ENCODE data around the gene SSX7.
"Not testable (repeated sequence)": the region's sequence is repeated elsewhere in the genome, so short reads cannot be mapped to it uniquely, and the experiment has no call there.

SSX7 gene

GRCh38 chrX:52654800-52655199 lies at the start of gene SSX7:
Gene SSX7, minus strand, starts transcription at chrX:52654900. Its CDS starts 1,428 bp downstream, at chrX:52653472.
- DNase-seq = not testable (repeated sequence)

- DNase-seq = not testable (repeated sequence)
These were observed 37.3 kb upstream of the SSX7 start for GRCh38 chrX:52692034-52692433.

- not testable (repeated sequence) for DNase-seq
These were observed 7.5 kb upstream of the SSX7 start for GRCh38 chrX:52662218-52662617.

- DNase-seq = not testable (repeated sequence)
These were observed 775 bp upstream of the SSX7 start for GRCh38 chrX:52655475-52655874.

GRCh38 chrX:52650676-52651075 lies 4.0 kb downstream of the SSX7 start:
- not testable (repeated sequence) for DNase-seq

- DNase-seq = not testable (repeated sequence)
These were observed 5.7 kb downstream of the SSX7 start for GRCh38 chrX:52648956-52649355.

GRCh38 chrX:52628483-52628882 lies 26.2 kb downstream of the SSX7 start:
- not testable (repeated sequence) for DNase-seq

- not testable (repeated sequence) for DNase-seq
These were observed 34.0 kb downstream of the SSX7 start for GRCh38 chrX:52620661-52621060.

GRCh38 chrX:52608961-52609360 lies 45.7 kb downstream of the SSX7 start:
- no peak for DNase-seq

GRCh38 chrX:52603151-52603550 lies 51.5 kb downstream of the SSX7 start:
- not testable (repeated sequence) for DNase-seq

GRCh38 chrX:52598886-52599285 lies 55.8 kb downstream of the SSX7 start:
- no peak for DNase-seq

GRCh38 chrX:52594658-52595057 lies 60.0 kb downstream of the SSX7 start:
- no peak for DNase-seq
